HG02588 (cell line): ENCODE measurements around the gene NDUFS3.
"Not testable (repeated sequence)": the region's sequence is repeated elsewhere in the genome, so short reads cannot be mapped to it uniquely, and the experiment has no call there.

Source experiments
- ATAC-seq: cut with Tn5 transposase; IDR thresholded peaks from one replicate; pipeline ENCODE4 v1.9.1; 2021; ENCODE audit warnings: mild to moderate bottlenecking, moderate library complexity; ENCODE audit not compliant: unreplicated experiment

Gene NDUFS3

DNA sequence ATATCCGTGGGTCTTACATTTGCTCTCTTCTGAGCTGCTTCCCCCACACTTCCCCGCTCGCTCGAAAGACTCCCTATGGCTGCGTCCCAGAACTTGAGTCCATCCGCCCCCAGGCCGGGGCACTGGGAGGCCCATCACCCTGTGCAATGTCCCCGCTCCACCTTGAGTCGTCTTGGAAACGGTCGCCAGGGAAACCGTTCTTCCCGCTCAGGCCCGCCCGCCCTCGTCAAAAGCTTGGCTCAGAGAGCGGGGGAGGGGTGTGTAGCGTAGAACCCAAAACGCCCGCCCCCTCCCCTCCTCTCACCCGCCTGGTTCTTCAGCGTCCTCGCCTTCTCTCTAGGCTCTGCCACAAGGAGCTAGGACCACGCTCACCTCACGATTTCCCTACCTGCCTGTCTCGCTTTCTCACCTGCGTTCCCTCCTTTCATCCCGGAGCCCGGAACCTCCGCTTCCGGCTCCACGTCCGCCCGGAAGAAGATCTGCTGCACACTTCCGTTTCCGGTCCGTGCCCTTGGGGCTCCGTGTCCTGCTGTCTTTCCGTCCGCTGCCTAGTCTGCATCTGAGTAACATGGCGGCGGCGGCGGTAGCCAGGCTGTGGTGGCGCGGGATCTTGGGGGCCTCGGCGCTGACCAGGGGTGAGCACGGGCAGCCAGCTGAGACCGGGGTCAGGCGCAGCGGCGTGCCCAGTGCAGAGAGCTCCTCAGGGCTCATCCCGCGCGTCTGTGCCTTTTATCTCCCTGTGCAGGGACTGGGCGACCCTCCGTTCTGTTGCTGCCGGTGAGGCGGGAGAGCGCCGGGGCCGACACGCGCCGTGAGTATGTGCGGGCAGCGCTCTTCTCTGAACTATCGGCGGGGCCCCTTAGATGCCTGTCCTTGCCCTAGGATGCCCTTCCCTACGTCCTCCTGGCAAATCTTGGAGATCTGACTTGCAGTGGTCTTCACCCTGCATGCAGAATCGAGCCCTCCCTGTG lies at the start of gene NDUFS3, which contains the start of gene KBTBD4:
Gene NDUFS3, plus strand, starts transcription at position 551 of the 971 bp plus-strand sequence. Its CDS starts 18 bp downstream, at position 569.
Gene KBTBD4, minus strand, starts transcription at position 447 of the 971 bp plus-strand sequence. Its CDS starts 19 bp downstream, at position 428.
- peak; percentile 88 for ATAC-seq

DNA sequence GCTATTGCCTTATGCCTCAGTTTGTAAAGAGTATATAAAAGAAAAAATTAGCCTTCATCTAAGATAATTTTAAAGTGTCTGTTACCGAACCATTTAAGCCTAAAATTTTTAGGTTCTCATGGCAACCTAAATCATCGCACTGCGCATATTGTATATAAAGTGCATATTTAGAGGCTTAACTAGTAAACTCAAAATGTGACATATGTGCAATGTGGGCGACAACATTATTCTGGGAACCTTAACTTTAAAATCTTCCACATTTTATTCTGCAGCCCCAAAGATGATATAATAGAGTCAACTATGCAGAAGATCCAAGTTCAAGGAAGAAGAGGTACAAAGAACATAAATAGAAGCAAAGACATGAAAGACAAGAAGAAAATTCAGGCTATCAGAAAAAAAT lies 48.9 kb upstream of the NDUFS3 start:
- ATAC-seq = no peak

DNA sequence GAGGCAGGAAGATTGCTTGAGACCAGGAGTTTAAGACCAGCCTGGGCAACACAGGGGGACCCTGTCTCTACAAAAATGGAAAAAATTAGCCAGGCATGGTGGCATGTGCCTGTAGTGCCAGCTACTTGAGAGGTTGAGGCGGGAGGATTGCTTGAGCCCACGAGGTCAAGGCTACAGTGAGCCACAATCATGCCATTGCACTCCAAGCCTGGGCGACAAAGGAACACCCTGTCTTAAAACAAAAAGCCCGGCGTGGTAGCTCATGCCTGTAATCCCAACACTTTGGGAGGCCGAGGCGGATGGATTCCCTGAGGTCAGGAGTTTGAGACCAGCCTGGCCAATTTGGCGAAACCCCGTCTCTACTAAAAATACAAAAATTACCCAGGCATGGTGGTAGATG lies 48.2 kb upstream of the NDUFS3 start:
- not testable (repeated sequence) for ATAC-seq

DNA sequence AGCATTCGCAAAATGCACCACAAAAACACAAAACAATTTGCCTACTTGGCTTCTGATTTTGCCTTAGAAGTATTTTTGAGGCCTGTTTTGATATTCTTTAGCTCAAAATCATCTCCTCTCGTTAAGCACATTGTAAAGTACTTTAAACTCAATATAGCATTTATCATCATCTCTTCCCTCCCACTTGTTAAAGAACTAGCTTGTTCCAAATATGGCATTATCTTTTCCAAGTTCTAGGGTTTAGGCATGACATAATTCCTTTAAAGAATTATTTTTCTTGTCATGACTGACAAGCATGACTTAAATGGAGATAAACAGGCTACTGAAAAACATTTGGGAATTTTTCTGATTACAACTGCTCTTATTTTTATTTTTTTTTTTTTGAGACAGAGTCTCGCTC lies 47.2 kb upstream of the NDUFS3 start:
- no peak for ATAC-seq

DNA sequence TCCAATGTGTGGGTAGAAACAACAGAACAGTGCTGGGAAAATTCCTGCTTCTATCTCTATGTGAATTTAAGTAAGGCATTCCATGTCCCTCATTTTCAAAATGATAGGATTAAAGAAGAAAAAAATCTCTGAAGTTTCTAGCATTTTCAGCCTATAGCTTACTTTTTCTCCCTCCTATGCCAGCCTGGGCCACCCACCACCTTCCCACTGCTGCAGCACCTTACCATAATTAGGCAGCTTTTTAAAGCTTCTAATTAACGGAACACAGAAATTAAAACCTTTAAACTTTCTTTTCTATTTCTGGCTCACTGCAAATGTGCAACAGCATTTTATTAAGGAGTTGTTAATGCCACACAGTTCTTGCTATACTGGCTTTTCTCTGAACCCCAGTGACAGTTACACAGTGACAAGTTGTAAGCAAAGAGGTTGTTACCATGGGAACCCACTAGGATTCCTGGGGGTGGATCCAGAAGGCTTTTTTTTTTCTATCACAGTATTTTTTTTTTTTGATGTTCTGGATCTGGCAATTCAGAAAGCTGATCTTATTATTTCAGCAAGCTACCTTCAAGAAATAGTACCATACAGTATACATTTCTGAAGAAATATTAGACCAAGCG lies 46.2 kb upstream of the NDUFS3 start:
- no peak for ATAC-seq

DNA sequence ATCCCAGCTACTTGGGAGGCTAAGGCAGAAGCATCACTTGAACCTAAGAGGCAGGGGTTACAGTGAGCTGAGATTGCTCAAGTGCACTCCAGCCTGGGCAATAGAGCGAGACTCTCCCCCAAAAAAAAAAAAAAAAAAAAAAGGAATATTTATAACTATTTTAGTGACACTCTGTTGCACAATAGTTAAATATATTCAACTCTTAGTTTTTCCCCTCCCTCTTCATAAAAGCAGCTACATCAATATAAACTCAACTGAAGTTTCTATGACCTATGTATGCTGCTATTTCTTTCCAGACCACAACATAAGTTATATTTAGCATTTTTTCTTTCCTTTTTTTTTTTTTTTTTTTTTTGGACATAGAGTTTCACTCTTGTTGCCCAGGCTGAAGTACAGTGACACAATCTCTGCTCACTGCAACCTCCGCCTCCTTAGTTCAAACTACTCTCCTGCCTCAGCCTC lies 45.2 kb upstream of the NDUFS3 start:
- ATAC-seq = no peak

DNA sequence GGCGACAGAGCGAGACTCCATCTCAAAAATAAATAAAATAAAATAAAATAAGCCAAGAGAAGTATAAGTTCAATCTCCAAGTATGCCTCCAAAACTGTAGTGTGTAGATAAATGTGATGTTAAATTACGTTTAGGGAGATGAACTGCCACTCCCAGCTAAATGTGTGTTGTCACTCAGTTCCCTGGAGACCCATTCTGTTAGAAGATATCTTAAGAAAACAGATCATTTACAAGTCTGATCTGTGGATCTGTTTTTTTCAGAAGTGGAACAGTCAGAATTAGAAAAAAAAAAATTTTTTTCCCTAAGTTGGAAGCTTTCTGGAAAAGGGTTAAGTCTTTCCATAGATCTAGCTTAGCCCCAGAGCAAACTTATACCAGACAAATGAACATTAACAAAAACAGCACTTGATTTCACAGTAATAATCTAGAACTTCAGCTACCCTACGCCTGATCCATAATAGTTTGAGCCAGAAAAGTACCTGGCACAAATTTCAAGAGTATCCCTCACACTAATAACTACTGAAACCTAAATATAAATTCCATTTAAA lies 44.1 kb upstream of the NDUFS3 start:
- ATAC-seq = no peak

DNA sequence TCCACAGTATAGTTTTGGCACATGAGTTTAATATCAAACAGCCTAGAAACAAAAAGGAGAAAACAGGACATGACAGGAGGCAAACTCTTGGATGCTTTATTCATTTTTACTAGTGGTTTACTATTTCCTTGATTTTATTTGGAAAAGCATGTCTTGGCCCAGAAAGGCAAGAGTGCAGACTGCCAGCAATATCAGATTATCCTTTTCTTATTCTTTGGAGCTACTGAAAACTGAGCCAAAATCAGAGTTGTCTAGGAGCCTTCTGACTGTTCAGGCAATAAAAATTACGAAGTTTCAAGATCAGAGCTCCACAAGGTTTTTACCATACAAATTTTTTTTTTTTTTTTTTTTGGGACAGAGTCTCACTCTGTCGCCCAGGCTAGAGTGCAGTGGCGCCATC lies 42.0 kb upstream of the NDUFS3 start:
- ATAC-seq = no peak

DNA sequence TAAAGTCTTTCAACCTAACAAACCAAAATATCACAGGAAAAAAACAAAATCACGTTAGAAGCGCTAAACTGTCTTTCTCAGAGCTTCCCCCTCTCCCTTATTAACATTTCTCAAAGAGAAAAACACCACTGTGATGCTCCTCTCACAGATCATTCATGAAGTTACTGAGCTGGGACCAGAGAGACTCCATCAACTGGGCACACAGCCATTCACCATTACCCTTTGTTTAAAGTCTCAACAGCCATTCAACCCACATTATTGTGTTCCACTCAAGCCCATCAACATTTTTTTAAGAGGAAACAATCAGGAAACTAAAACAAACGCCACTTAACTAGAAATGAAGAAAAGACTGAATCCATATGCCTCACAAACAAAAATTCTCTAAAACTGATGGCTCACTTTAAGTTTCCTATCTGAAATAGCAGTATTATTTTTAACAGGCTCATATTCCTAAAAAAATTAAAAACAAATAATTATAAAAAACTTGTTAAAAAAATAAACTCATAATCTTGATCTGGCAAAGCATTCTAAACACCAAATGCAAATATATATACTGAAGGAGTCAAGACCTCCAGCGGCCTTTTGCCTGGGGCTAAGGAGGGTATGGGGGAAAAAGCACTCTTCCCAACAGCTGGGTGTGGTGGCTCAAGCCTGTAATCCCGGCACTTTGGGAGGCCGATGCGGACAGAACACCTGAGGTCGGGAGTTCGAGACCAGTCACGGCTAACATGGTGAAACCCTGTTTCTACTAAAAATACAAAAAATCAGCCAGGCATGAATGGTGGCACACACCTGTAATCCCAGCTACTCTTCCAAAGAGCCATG lies 39.9 kb upstream of the NDUFS3 start:
- no peak for ATAC-seq

DNA sequence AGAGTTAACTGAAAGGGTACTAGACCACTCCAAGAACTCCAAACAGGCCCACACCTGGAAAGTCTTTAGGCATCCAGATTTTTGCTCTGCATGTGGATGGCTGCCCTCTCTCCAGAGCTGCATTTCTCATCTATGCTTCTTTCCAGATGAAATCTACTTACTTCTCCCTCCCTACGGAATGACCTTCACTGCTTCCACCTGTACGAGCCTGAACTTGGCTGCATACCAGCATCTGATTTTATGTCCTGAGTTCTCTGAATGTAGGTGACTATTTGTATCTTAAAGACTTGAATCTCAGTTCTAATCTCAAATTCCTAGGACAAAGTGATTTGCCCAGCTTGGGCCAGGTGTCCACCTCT lies 39.2 kb upstream of the NDUFS3 start:
- no peak for ATAC-seq

DNA sequence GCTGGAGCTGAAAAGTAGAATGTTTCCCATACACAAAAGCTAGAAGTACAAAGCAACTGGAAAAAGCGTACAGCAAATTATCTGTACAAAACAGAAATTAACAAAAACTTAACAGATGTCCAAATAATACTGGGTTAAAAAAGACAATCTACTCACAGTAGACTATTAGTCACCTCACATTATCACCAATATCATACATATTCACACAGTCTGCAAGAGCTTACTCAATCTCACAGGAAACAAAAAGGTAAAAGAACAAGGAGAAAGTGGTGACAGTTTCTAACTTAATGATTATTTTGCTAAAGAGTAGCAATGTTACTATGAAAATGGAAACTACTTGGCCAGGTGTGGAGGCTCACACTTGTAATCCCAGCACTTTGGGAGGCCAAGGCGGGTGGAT lies 37.8 kb upstream of the NDUFS3 start:
- no peak for ATAC-seq

DNA sequence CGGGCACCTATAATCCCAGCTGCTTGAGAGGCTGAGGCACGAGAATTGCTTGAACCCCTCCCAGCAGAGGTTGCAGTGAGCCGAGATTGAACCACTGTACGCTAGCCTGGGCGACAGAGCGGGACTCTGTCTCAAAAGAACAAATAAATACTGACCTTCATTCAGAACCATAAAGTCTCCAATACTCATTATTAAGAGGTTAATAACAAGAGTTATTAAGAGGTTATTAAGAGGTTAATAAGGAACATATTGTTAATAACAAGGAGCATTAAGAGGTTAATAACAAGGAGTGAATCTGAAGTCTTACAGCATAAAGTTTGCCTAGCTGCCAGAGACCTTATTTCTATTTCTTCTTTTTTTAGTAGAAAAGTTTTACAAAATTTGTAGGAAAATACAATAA lies 33.6 kb upstream of the NDUFS3 start:
- ATAC-seq = no peak

DNA sequence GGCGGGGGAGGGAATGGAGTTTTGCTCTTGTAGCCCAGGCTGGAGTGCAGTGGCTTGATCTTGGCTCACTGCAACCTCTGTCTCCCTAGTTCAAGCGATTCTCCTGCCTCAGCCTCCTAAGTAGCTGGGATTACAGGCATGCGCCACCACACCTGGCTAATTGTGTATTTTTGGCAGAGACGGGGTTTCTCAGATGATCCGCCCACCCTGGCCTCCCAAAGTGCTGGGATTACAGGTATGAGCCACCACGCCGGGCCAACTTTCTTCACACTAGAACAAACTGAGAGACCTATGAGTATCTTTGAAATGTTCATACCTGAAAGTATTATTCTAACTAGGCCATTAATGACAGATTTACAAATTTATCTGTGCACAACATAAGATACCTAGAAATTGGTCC lies 32.6 kb upstream of the NDUFS3 start:
- ATAC-seq = not testable (repeated sequence)

DNA sequence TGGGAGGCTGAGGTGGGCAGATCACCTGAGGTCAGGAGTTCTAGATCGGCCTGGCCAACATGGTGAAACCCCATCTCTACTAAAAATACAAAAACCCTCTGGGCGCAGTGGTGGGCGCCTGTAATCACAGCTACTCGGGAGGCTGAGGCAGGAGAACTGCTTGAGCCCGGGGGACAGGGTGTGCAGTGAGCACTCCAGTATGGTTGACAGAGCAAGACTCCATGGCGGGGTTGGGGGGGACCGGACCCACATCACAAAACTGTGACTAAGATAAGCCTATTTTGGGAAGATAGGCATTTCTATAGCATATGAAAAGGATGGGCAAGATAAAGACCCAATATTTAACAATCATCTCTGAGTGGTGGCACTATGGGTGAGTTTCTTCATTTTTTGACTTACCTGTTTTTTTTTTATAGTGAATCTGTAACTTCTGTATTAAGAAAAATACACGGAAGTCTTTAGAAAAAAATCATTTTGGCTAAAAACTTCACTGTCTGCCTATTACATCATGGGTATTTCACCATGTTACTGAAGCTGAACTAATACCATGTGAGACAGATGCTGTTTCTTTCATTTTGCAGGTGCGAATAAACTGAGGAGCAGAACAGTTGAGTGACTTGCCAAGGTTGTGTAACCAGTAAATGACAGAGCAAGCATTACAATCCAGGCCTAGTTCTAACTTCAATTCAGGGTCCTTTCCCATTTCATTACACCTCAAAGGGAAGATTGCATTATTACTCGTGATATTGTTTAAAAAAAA lies 28.4 kb upstream of the NDUFS3 start:
- no peak for ATAC-seq

DNA sequence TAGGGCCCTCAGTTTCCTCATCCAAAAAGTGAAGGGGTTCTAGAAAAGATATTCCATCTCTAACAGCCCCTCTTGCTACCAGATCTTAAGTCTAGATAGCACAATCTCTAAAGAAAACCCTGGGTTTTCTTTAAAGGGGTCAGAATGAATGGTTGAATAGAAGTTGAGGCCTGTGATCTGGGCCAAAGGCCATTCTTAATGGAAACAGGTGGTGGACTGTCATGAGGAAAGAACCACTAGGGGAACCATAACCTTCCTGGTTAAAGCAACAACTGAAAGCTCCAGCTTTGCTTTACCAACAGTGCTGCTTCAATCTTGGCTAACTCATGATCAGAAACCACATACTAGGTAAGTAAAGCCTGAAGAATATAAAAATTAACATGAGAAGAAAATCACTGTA lies 27.8 kb upstream of the NDUFS3 start:
- no peak for ATAC-seq

DNA sequence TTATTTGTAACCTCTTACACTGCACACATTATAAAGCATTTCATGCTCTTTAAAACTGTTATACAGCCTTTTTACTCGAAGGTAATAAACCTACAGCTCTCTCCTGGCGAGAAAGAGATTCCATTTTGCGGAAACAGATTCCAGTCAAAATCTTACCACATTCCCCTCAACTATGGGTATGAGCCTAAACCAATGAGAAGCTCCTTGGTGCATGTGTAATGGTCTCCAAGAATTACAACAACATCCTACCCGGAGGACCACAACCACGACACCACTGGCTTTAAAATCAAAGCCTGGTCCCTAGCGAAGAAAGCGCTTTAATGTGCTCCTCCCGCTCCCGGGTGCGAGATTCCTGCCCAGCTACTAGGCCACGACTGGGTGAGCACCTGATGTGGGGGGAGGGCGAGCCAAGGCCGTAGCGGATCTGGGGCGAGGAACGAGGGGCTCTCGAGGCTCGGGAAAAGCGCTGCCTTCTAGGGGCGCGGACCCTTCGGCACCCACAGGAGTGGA lies 26.8 kb upstream of the NDUFS3 start:
- ATAC-seq = peak; percentile 5

DNA sequence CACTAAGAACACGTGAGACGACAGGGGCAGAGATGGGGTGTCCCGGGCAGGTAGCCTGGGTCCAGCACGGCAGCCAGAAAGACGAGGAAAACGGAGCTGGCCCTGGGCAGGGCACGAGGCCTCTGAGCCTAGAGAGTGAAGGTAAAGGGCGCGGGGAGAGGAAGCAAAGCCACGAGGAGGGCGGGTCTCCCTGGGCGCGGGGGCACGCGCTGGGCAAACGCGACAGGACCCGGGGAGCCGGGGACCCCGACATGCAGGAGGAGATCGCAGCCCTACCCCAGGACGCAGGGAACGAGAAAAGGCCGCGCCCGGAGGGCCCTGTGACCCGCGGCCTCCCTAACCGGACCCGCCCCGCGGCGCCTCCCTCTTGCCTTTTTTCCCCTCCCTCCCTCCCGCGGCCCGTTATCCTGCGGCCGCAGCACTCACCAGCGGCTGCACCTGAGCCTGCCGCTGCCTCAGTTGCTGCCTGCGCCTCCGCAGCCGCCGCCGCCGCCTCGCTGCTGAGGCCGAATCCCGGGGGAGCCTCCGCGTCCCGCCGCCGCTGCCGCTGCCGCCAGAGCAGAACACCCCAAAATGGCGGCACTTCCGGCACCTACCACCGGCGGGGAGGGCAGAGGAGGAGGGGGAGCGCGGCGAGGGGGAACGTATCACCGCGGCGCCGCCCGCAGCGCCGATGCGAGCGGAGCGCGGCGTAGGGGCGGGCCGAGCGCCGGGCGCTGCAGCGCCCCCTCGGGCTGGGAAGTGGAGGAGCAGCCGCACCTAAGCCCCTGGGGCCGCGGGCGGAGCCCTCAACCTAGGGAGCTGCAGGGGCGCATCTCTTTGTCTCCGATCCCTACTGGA lies 26.1 kb upstream of the NDUFS3 start, which contains the start of gene CELF1:
Gene CELF1, minus strand, starts transcription at position 567 of the 840 bp plus-strand sequence. CDS start 53,609 bp downstream, outside the sequence.
- peak; percentile 87 for ATAC-seq

DNA sequence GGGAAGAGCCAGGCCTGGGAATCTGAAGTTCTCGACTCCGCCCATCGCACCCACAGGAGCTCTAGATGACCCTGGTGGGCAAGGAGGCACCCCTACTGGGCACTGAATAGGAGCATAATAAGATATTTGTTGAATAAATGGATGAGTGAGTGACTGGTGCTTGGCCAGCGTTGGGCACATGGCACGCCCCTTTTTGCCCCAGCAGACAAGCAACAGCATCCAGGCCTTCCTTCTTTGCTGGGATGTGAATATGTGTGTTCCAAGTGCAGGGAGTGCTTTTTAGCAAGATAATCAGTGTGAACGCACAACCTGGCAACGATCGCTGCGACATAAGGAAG lies 25.5 kb upstream of the NDUFS3 start:
- ATAC-seq = peak; percentile 16

DNA sequence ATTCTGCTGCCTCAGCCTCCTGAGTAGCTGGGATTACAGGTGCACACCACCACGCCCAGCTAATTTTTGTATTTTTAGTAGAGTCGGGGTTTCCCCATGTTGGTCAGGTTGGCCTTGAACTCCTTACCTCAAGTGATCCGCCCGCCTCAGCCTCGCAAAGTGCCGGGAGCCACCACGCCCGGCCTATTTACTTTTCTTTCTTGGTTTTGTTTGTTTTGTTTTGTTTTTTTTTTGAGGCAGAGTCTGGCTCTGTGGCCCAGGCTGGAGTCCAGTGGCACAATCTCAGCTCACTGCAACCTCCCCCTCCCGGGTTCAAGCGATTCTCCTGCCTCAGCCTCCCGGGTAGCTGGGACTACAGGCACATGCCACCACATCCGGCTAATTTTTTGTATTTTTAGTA lies 21.9 kb upstream of the NDUFS3 start:
- ATAC-seq = not testable (repeated sequence)
